SK-N-SH (cell line): ENCODE data around the gene CDHR4. TPM values are rescaled to one million over a fixed set of nuclear protein-coding genes. Genes with fewer than 3 reads are reported as not detected.
A peak's percentile ranks its signal among the peaks of the same experiment; 100 is the strongest.

Experiments
- CTCF ChIA-PET: fragments of 300-600, 350-600 bp; formaldehyde crosslinking; extraction: SDS; loops from one replicate; lab custom pipeline; 2021; lab: Yijun Ruan, JAX
- POLR2A ChIA-PET: fragments of 350-600 bp; sonication (Branson Sonifier 250); formaldehyde crosslinking; extraction: SDS; loops from one replicate; lab custom pipeline; 2020; ENCODE audit warnings: antibody characterized with exemption, inconsistent platforms; lab: Yijun Ruan, JAX
- DNase-seq: peaks from one replicate; pipeline ENCODE4 v3.0.0; 2012
- H2AFZ ChIP-seq: fragments of 200-600 bp; sonication (generic); 2 replicates; pipeline ENCODE4 v1.8.1; 2016; ENCODE audit warnings: antibody characterized with exemption, mild to moderate bottlenecking, low read depth
- H3F3A ChIP-seq: fragments of 200-600 bp; sonication (generic); replicated peaks from 2 replicates; pipeline ENCODE3; 2016; ENCODE audit warnings: antibody characterized with exemption, mild to moderate bottlenecking; ENCODE audit not compliant: insufficient read depth
- H3K27ac ChIP-seq, 2 experiments: fragments of 200-500 bp in 1 of 2; fragments of 200-600 bp in 1 of 2; sonication (Bioruptor generic) in 1 of 2; sonication (generic), shearing (Covaris generic) in 1 of 2; 2 replicates each; pipeline versions ENCODE4 v1.5.1 to v1.6.1; 2014 to 2016; ENCODE audit warnings: low read depth in 2 of 2, inconsistent platforms in 1 of 2, low read length in 1 of 2, mild to moderate bottlenecking in 1 of 2, mixed read lengths in 1 of 2
- H3K27me3 ChIP-seq: fragments of 200-600 bp; sonication (generic), shearing (Covaris generic); 2 replicates; pipeline ENCODE4 v1.6.1; 2016; ENCODE audit warnings: mixed run types; ENCODE audit not compliant: insufficient read depth
- H3K36me3 ChIP-seq, 2 experiments: fragments of 200-500 bp in 1 of 2; fragments of 200-600 bp in 1 of 2; sonication (Bioruptor generic) in 1 of 2; sonication (generic) in 1 of 2; replicated peaks in 1 of 2; 2 replicates each; pipeline versions ENCODE3 to v1.5.1; 2014 to 2016; ENCODE audit warnings: low read length in 1 of 2, mild to moderate bottlenecking in 1 of 2; ENCODE audit not compliant: insufficient read depth in 2 of 2, control insufficient read depth in 1 of 2
- H3K4me1 ChIP-seq, 2 experiments: fragments of 200-500 bp in 1 of 2; fragments of 200-600 bp in 1 of 2; sonication (Bioruptor generic) in 1 of 2; sonication (generic), shearing (Covaris generic) in 1 of 2; 2 replicates each; pipeline versions ENCODE4 v1.5.1 to v1.6.1; 2014 to 2016; ENCODE audit warnings: low read depth in 1 of 2, low read length in 1 of 2, mixed run types in 1 of 2; ENCODE audit not compliant: insufficient read depth in 2 of 2, control insufficient read depth in 1 of 2
- H3K4me2 ChIP-seq: fragments of 200-600 bp; sonication (generic), shearing (Covaris generic); 2 replicates; pipeline ENCODE4 v1.6.1; 2017; ENCODE audit warnings: mixed run types
- H3K4me3 ChIP-seq, 2 experiments: fragments of 200-500 bp in 1 of 2; fragments of 200-600 bp in 1 of 2; sonication (Bioruptor generic) in 1 of 2; sonication (generic), shearing (Covaris generic) in 1 of 2; 2 replicates each; pipeline versions ENCODE4 v1.5.1 to v1.8.1; 2014 to 2016; ENCODE audit warnings: low read depth in 2 of 2, inconsistent platforms in 1 of 2, low read length in 1 of 2, mild to moderate bottlenecking in 1 of 2, mixed read lengths in 1 of 2, moderate library complexity in 1 of 2
- H3K79me2 ChIP-seq: fragments of 200-600 bp; sonication (generic); 2 replicates; pipeline ENCODE4 v1.8.1; 2017; ENCODE audit warnings: mild to moderate bottlenecking; ENCODE audit not compliant: insufficient read depth
- H3K9ac ChIP-seq: fragments of 200-600 bp; sonication (generic); 2 replicates; pipeline ENCODE4 v1.6.1; 2017; ENCODE audit warnings: mixed run types
- H3K9me2 ChIP-seq: fragments of 200-600 bp; sonication (generic); 2 replicates; pipeline ENCODE4 v1.6.1; 2017; ENCODE audit warnings: mixed run types
- H3K9me3 ChIP-seq: fragments of 200-600 bp; sonication (generic); 2 replicates; pipeline ENCODE4 v1.6.1; 2017; ENCODE audit warnings: mixed run types, mild to moderate bottlenecking, moderate library complexity
- H4K20me1 ChIP-seq: fragments of 200-600 bp; sonication (generic); 2 replicates; pipeline ENCODE4 v1.6.1; 2017; ENCODE audit warnings: mild to moderate bottlenecking, mixed run types; ENCODE audit not compliant: insufficient read depth
- CHD2 ChIP-seq: fragments of 150-350 bp; IDR thresholded peaks from 2 replicates; pipeline ENCODE4 v1.6.1; 2018; ENCODE audit warnings: low read length; ENCODE audit not compliant: partially characterized antibody
- GATA2 ChIP-seq: sonication (generic); formaldehyde crosslinking; IDR thresholded peaks from 2 replicates; pipeline ENCODE4 v1.5.0; 2020; ENCODE audit warnings: mild to moderate bottlenecking, missing genetic modification reagents
- NFIC ChIP-seq: IDR thresholded peaks from 2 replicates; pipeline ENCODE4 v1.4.0; 2012; ENCODE audit warnings: borderline replicate concordance
- RCOR1 ChIP-seq: fragments of 150-350 bp; IDR thresholded peaks from 2 replicates; pipeline ENCODE4 v1.6.1; 2017; ENCODE audit warnings: antibody characterized with exemption, low read length
- SMC3 ChIP-seq: IDR thresholded peaks from 2 replicates; pipeline ENCODE4 v1.6.1; 2012; ENCODE audit warnings: low read depth, low read length, improper control_type of control experiment
- TEAD4 ChIP-seq: IDR thresholded peaks from 2 replicates; pipeline ENCODE4 v1.4.0; 2012; ENCODE audit warnings: mild to moderate bottlenecking, borderline replicate concordance; ENCODE audit not compliant: insufficient read depth
- YY1 ChIP-seq: IDR thresholded peaks from 2 replicates; pipeline ENCODE4 v1.4.0; 2012; ENCODE audit warnings: low read depth, mild to moderate bottlenecking
- WGBS: methylation state at CpG from one replicate; pipeline ENCODE4 v1.1.6; 2017; ENCODE audit warnings: low lambda C conversion rate; 5-methylcytosine and 5-hydroxymethylcytosine counted together
- polyA plus RNA-seq, 3 experiments: library from polyadenylated mRNA; depleted of rRNA; stranded (reverse); fragments of >200 nt; gene quantifications; 2 replicates each; pipeline ENCODE4 v1.2.3, GENCODE V29; 2012
- TF ChIP-seq, protein P1 (sequence below): IDR thresholded peaks from 2 replicates; pipeline ENCODE4; 2012
- TF ChIP-seq, protein P2 (sequence below): fragments of 150-350 bp; IDR thresholded peaks from 2 replicates; pipeline ENCODE4 v1.6.1; 2017; ENCODE audit warnings: antibody characterized with exemption, low read length, low read depth, borderline replicate concordance

Gene CDHR4
- polyA plus RNA-seq, 1 of the 3 experiments (the other 2 are of a cell fraction): 0.07 TPM

DNA sequence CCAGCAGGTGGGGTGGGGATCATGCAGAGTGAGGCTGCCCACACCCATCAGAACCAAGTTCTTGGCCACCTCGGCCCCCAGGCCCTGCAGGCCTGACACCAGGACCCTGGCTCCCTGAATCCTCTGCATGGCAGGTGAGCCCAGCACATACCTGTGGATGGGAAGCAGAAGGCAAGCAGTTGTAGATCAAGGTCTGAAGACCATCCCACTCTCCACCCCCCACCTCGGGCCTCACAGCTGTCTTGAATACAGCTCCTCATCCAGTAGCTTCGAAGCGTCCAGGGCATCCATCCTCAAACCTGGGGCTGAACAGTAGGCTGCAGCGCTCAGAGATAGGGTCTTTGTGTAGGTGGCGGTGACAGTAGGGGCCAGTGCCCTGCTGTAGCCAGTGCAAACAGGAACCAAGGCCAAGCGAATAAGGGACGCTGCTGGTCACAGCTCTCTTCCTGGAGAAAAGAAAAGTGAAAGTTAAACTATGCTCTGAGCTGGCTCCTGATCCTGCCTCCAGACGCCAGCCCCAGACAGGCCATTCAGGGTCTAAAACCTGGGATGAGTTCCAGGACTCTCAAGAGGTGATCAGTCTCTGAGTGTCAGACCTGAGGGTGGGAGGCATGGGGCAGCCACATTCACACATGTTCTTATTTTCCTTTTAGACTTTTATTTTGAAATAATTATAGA, 14.0 kb upstream of the CDHR4 start, which contains the start of gene UBA7:
TSS of gene UBA7 (minus strand) at position 457 of the 678 bp plus-strand sequence. CDS start at position 291, 166 bp downstream.
- CTCF ChIA-PET: interaction anchor here (1.2 to 17.6 kb wide), 2 partner anchors 11 to 23 kb away, joined by 5 to 386 read pairs; partner anchors contain the start of gene INKA1
- TF ChIP-seq CHD2 (no peak), NFIC (peak; percentile 17; the same call in 1 of the 2 replicates)
- TF ChIP-seq, protein P1, sequence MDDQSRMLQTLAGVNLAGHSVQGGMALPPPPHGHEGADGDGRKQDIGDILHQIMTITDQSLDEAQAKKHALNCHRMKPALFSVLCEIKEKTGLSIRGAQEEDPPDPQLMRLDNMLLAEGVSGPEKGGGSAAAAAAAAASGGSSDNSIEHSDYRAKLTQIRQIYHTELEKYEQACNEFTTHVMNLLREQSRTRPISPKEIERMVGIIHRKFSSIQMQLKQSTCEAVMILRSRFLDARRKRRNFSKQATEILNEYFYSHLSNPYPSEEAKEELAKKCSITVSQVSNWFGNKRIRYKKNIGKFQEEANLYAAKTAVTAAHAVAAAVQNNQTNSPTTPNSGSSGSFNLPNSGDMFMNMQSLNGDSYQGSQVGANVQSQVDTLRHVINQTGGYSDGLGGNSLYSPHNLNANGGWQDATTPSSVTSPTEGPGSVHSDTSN: no peak
- TF ChIP-seq, all 33 proteins: peak for 1
- DNase-seq: no peak
- WGBS: 74% methylated on average over 8 of the region's 9 CpGs
- no peaks in the 10 kb centered on the region for H3K9me3 ChIP-seq
- H3K9ac ChIP-seq: peak within 1 kb of the TSS; percentile 38
- H4K20me1 ChIP-seq: no peaks in the 10 kb centered on the region
- POLR2A ChIA-PET: no interaction called here
- H3F3A ChIP-seq: peaks cover 4% of the 10 kb centered on the region
- peak within 1 kb of the TSS; percentile 42 to 63; a peak in 3 of 4 replicates for H3K27ac ChIP-seq
- no peaks in the 10 kb centered on the region for H3K27me3 ChIP-seq
- H3K36me3 ChIP-seq: no peaks in the 10 kb centered on the region
- H3K4me2 ChIP-seq: peak within 1 kb of the TSS; percentile 73
- no peaks in the 10 kb centered on the region for H3K79me2 ChIP-seq
- H2AFZ ChIP-seq: peak within 1 kb of the TSS; percentile 92
- peak within 1 kb of the TSS; percentile 22 to 51; a peak in 3 of 4 replicates for H3K4me3 ChIP-seq
- H3K9me2 ChIP-seq: no peaks in the 10 kb centered on the region
- peaks cover 0 to 28% of the 10 kb centered on the region in 2 experiments; a peak in 1 of 4 replicates for H3K4me1 ChIP-seq

DNA sequence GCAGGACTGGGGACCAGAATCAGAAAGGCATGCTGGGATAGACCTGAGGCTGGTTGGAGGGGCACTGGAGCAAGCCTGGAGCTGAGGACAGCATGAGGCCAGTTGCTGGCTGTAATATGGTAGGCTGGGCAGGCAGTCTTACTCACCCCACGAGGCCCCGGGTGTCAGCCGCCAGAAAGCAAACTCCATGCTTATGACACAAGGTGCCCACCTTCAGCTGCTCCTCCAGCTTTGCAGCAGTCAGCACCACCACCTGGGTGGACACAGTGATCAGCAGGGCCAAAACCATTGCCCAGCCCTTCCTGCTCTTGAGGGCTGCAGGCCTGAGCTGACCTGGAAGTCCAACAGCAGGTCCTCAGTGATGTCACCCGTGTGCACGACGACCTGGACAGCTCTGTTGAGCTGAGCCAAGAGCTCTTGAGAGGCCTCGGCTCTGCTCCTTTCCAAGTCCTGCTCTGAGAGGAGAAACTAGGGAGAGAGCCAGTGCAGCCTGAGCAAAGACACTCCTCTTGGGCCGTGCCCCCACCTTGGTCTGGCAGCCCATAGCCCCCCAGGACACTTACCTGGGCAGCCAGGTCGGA, 13.3 kb upstream of the CDHR4 start:
- Histone ChIP-seq H3F3A (peaks cover 4% of the 10 kb centered on the region), H3K9ac (peak overlapping the region; percentile 38), H3K27me3 (no peaks in the 10 kb centered on the region), H3K4me1 (peaks cover 0 to 34% of the 10 kb centered on the region in 2 experiments; a peak in 2 of 4 replicates), H2AFZ (peak overlapping the region; percentile 92; the same call in 1 of the 2 replicates), H3K9me3 (no peaks in the 10 kb centered on the region), H4K20me1 (no peaks in the 10 kb centered on the region), H3K4me3 (peak overlapping the region in 1 of 2 experiments; percentile 51; a peak in 3 of 4 replicates), H3K36me3 (no peaks in the 10 kb centered on the region), H3K27ac (no peak overlapping the region), H3K9me2 (no peaks in the 10 kb centered on the region), H3K79me2 (no peaks in the 10 kb centered on the region), H3K4me2 (peak overlapping the region; percentile 73)
- no peak for DNase-seq
- 88% methylated on average over 5 of the region's 9 CpGs for WGBS
- TF ChIP-seq RCOR1: no peak
- TF ChIP-seq, protein P2, sequence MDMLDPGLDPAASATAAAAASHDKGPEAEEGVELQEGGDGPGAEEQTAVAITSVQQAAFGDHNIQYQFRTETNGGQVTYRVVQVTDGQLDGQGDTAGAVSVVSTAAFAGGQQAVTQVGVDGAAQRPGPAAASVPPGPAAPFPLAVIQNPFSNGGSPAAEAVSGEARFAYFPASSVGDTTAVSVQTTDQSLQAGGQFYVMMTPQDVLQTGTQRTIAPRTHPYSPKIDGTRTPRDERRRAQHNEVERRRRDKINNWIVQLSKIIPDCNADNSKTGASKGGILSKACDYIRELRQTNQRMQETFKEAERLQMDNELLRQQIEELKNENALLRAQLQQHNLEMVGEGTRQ: no peak
- no peak for TF ChIP-seq YY1
- no peak for TF ChIP-seq TEAD4
- no peak for TF ChIP-seq GATA2 (CRISPR knock-in tag)
- TF ChIP-seq CHD2: no peak
- TF ChIP-seq SMC3: no peak
- ChIA-PET POLR2A (no interaction called here), CTCF (interaction anchor here (1.2 to 17.6 kb wide), 2 partner anchors 10 to 23 kb away, joined by 5 to 386 read pairs; partner anchors contain the start of gene INKA1)
